ENCODE results near the gene SKI.

The SKI gene

GRCh38 chr1:2336499-2336898 lies 108.4 kb downstream of the SKI start:
- no peaks in the 10 kb centered on the region for H3K9me2 ChIP-seq (ENCODE audit: low read depth, low read length)
- H3K4me2 ChIP-seq (ENCODE audit: low read length) = no peak overlapping the region
- no peaks in the 10 kb centered on the region for H3K9me3 ChIP-seq (ENCODE audit: low read length)
- no peaks in the 10 kb centered on the region for H4K20me1 ChIP-seq (ENCODE audit: insufficient read depth, low read length)
- H3K27me3 ChIP-seq (ENCODE audit: insufficient read depth, low read length) = no peaks in the 10 kb centered on the region
- H3K4me3 ChIP-seq (ENCODE audit: low read depth, low read length, poor library complexity, severe bottlenecking) = no peak overlapping the region
- TF ChIP-seq CTCF (IDR thresholded peaks at IDR 0.05; ENCODE audit: low read length) (no peak), EZH2 (IDR thresholded peaks at IDR 0.05; ENCODE audit: borderline replicate concordance, low read length) (no peak)
- H2AFZ ChIP-seq (ENCODE audit: low read length) = no peak overlapping the region
- H3K27ac ChIP-seq (ENCODE audit: low read depth, low read length, poor library complexity, severe bottlenecking) = no peak overlapping the region
- H3K9ac ChIP-seq (ENCODE audit: low read length) = no peak overlapping the region
- H3F3A ChIP-seq (ENCODE audit: insufficient read depth, low read length) = no peaks in the 10 kb centered on the region
- no peaks in the 10 kb centered on the region for H3K4me1 ChIP-seq (ENCODE audit: insufficient read depth, low read length, severe bottlenecking)
- H3K79me2 ChIP-seq (ENCODE audit: insufficient read depth, low read length) = no peaks in the 10 kb centered on the region
- H3K36me3 ChIP-seq (ENCODE audit: insufficient read depth, low read length) = no peaks in the 10 kb centered on the region

GRCh38 chr1:2337081-2337480 lies 109.0 kb downstream of the SKI start:
- H3K4me1 ChIP-seq (ENCODE audit: insufficient read depth, low read length, severe bottlenecking) = no peaks in the 10 kb centered on the region
- no peaks in the 10 kb centered on the region for H3K79me2 ChIP-seq (ENCODE audit: insufficient read depth, low read length)
- H3F3A ChIP-seq (ENCODE audit: insufficient read depth, low read length) = no peaks in the 10 kb centered on the region
- no peaks in the 10 kb centered on the region for H3K9me2 ChIP-seq (ENCODE audit: low read depth, low read length)
- no peaks in the 10 kb centered on the region for H3K27me3 ChIP-seq (ENCODE audit: insufficient read depth, low read length)
- H3K4me3 ChIP-seq (ENCODE audit: low read depth, low read length, poor library complexity, severe bottlenecking) = no peak overlapping the region
- no peaks in the 10 kb centered on the region for H3K9me3 ChIP-seq (ENCODE audit: low read length)
- no peaks in the 10 kb centered on the region for H3K36me3 ChIP-seq (ENCODE audit: insufficient read depth, low read length)
- H3K9ac ChIP-seq (ENCODE audit: low read length) = no peak overlapping the region
- H3K4me2 ChIP-seq (ENCODE audit: low read length) = no peak overlapping the region
- TF ChIP-seq CTCF (IDR thresholded peaks at IDR 0.05; ENCODE audit: low read length) (no peak), EZH2 (IDR thresholded peaks at IDR 0.05; ENCODE audit: borderline replicate concordance, low read length) (no peak)
- no peaks in the 10 kb centered on the region for H4K20me1 ChIP-seq (ENCODE audit: insufficient read depth, low read length)
- H3K27ac ChIP-seq (ENCODE audit: low read depth, low read length, poor library complexity, severe bottlenecking) = no peak overlapping the region
- no peak overlapping the region for H2AFZ ChIP-seq (ENCODE audit: low read length)

GRCh38 chr1:2337501-2337900 lies 109.4 kb downstream of the SKI start:
- TF ChIP-seq CTCF (IDR thresholded peaks at IDR 0.05; ENCODE audit: low read length) = no peak
- TF ChIP-seq EZH2 (IDR thresholded peaks at IDR 0.05; ENCODE audit: borderline replicate concordance, low read length) = no peak

More at GRCh38 chr1:2337501-2337900, 109.4 kb downstream of the SKI start:
- Histone ChIP-seq H3K27ac (ENCODE audit: low read depth, low read length, poor library complexity, severe bottlenecking) (no peak overlapping the region), H3K4me1 (ENCODE audit: insufficient read depth, low read length, severe bottlenecking) (no peaks in the 10 kb centered on the region), H3K9me2 (ENCODE audit: low read depth, low read length) (no peaks in the 10 kb centered on the region), H2AFZ (ENCODE audit: low read length) (no peak overlapping the region), H3K79me2 (ENCODE audit: insufficient read depth, low read length) (no peaks in the 10 kb centered on the region), H3K4me3 (ENCODE audit: low read depth, low read length, poor library complexity, severe bottlenecking) (no peak overlapping the region), H4K20me1 (ENCODE audit: insufficient read depth, low read length) (no peaks in the 10 kb centered on the region), H3F3A (ENCODE audit: insufficient read depth, low read length) (no peaks in the 10 kb centered on the region), H3K36me3 (ENCODE audit: insufficient read depth, low read length) (no peaks in the 10 kb centered on the region), H3K4me2 (ENCODE audit: low read length) (no peak overlapping the region), H3K27me3 (ENCODE audit: insufficient read depth, low read length) (no peaks in the 10 kb centered on the region), H3K9ac (ENCODE audit: low read length) (no peak overlapping the region), H3K9me3 (ENCODE audit: low read length) (no peaks in the 10 kb centered on the region)

Measured in OCI-LY1 (cell line).